NK-92 (cell line): ENCODE measurements around the gene SESN2.

Experiments used
- DNase-seq: peaks from one replicate; lab custom pipeline; 2025; ENCODE audit not compliant: unreplicated experiment; lab: John Stamatoyannopoulos, UW

The SESN2 gene

DNA sequence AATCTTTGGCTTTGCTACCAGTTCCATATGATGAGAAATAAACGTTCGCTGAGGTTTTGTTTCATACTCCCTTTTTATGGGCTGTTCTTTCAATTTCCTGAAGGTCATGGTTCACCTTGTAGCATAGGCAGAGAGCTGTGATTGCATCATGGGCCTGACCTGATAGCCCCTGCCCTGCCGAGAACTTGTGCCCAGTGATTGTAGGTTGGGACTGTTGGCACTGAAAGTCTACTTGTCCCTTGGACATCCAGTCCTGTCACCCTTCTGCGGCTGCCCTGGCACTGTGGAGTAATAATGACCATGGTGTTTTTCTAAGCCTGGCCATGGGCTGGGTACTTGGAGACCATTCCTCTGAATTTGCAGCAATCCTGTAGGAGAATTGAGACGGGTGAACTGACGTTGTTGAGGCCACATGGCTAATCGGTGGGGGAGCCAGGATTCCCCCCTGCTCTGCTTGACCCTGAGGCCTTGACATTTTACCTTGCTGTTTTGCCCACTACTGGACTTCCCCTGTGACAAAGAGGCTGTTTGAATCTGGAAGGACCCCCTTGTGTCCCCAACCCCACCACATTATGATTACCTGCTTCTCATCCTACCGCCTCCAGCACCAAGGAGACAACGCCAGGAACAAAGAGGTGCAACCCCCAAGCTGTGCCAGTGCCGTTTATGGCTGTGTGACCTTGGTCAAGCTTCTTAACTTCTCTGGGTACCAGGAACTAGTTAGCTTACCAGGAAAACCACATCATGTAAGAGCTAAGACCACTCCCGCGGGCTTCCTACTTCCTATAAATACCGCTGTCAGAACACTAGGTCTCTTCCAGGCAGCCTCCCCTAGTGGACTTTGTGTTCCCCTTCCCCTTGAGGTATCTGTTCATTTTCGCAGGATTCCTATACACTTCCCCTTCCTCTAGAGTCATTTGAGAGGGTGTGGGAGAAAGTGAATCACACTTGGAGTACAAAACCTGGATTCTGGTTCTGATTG, 23.4 kb downstream of the SESN2 start:
- no peak for DNase-seq

DNA sequence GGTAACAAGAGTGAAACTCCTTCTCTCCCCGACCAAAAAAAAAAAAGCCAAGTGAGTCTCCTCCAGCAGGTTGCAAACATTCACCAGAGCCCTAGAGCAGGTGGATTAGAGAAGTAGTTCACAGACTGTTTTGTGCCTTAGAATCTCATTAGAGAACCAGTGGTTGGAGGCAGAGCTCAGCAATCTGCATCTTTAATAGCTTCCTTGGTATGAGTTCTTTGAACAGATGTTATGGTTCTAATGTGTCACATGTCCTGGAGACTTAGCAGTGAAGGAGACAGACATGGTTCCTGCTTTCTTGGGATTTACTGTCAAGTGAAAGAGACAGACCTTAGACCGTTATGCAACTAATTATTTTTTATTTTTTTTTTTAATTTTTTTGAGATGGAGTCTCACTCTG, 26.8 kb downstream of the SESN2 start:
- no peak for DNase-seq

DNA sequence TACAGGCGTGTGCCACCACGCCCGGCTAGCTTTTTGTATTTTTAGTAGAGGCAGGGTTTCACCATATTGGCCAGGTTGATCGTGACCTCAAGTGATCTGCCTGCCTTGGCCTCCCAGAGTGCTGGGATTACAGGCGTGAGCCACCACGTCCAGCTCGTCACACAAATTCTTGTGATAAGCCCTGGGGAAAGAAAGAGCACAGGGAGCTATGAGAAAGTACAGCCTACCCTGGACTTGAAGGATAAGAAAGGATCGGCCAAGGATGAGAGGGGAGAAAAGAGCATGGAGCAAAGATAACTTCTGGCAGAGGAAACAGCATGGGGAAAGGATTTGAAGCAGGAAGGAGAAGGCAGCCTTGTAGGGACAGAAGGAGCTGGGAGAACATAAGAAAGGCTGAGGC, 29.2 kb downstream of the SESN2 start:
- DNase-seq, result no peak

DNA sequence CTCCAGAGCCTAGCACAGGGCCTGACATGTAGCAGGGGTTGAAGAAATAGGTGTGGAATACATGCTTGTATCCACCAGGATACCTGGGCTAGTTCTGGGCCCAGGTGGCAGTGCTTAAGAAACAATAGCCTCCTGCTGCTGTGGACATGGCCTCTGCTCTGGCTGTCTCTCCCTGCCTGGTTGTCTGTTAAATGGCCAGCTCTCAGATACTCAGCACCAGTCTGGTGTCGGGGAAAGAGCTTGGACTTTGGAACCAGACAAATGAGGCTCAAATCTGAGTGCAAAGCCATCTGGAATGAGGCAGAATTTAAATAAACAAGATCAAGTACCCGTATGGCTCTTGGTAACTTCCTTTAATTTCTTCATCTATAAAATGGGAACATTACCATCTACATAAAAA, 31.5 kb downstream of the SESN2 start:
- DNase-seq, result no peak

DNA sequence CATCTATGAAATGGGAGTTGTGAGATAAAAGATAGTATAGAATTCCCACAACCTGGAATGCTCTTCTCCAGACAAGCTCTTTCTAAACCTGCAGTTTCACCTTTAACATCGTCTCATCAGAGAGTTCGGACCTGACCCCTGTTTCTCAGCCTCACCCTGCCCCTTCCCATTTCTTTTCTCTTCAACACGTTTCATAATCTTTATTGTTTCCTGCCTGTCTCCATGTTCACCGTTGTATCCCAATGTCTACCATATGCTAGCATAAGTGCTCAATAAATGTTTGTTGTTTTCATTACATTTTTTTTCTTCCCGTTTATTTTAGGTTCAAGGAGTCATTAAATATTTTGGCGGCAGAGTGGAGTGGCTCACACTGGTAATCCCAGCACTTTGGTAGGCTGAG, 32.4 kb downstream of the SESN2 start:
- no peak for DNase-seq

DNA sequence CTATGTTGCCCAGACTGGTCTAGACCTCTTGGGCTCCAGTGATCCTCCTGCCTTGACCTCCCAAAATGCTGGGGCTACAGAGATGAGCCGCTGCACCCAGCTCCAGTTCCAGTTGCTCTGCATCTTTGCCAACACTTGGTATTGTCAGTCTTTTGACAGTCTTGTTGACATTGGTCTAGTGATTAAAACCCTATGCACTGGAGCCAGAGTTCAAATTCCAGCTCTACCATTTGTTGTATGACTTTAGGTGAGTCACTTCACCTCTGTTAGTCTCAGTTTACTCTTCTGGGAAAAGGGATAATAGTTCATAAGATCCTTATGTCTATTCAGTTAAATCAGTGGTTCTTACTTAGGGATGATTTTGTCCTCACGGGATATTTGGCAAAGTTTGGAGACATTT, 36.6 kb downstream of the SESN2 start:
- no peak for DNase-seq

DNA sequence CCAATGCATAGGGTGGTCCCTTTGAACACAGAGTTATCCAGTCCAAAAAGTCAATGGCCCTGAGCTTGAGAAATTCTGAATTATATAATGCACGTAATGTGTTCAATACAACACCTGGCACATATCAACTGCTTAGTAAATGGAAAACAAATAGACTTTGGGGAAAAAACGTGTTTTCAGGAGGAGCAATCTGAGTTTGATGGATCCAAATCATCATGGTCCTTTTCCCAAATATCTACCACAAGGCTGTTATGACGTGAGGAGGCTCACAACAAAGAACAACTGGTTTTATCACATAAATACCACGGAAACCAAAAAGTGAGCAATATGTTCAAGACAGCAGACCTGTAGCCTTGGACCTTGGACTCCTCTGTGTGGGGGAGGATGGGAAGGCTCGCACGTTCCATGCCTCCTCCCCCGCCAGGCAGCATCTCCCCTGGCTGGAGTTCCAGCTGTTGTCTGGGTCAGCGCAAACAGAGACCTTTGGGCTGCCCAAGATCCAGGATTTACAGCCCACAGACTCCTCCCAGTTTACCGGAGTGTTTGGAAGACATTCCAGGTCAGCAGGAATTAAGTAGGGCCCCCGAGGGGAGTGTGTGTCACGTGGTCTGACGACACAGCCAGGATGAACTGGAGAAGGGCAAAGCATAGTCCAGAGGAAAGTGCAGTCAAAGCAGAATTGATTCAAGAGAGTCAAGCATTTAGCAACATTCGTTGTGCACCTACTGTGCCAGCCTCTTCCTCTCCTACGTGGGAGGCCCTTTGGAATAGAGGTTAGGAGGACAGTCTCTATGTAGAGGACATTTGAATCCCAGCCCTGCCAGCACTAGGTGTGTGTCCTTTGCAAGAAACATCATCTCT, 37.3 kb downstream of the SESN2 start:
- no peak for DNase-seq

DNA sequence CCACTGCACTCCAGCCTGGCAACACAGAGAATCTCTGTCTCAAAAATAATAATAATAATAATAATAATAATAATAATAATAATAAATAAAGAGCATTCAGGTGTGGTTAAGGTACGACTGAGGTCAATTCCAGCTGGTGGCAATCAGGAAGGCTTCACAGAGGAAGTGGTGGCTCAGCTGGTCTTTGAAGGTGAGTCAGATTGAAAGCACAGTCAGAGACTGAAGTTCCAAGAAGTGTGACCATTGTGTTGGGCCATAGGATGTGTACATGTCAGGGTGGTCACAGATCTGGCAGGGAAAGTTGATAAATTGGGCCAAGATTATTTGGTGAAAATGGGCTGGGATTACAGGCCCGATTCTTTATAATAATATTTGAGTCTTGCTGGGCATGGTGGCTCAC, 38.5 kb downstream of the SESN2 start:
- DNase-seq, result no peak

DNA sequence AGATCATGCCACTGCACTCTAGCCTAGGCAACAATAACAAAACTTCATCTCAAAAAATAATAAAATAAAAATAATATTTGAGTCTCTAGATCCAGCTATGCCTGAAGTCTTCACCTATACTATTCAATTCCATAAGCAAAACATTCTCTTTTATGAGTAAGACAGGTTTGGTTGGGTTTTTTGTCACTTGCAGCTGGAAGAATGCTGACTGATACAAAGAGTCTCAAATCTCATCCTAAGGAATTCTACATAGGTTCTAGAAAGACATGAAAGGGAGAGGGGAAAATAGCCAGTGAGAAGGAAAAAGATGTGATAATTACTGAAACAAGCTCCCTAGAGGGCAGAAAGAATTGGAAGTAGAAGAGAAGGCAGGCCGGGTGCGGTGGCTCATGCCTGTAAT, 39.1 kb downstream of the SESN2 start:
- no peak for DNase-seq

DNA sequence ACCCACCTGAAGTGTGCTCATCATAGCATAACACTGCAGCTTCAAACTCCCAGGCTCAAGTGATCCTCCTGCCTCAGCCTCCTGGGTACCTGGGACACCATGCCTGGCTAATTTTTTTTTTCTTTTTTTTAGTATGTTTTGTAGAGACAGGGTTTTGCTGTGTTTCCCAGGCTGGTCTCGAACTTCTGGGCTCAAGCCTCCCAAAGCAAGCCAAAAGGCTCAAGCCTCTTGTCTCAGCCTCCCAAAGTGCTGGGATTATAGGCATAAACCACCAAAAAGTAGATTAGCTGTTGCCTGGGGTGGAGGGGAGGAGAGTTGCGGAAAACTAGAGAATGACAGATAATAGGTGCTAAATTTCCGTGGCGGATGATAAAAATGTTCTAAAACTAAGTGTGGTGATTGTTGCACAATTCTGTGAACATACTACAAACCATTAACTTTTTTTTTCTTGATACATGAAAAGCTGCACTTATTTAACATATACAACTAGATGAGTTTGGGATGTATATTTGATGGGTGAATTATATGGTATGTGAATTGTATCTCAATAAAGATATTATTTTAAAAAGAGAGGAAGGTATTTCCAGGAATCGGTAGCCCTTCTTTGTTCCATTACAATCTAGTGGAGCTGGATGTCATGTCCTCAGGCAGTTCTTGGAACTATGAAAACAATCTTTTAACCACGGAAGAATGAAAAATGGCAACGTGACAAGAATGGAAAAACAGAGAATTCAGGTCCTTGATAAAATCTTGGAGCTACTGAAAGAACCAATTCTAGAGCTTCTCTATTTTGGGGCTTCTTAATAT, 42.3 kb downstream of the SESN2 start:
- DNase-seq, result no peak

DNA sequence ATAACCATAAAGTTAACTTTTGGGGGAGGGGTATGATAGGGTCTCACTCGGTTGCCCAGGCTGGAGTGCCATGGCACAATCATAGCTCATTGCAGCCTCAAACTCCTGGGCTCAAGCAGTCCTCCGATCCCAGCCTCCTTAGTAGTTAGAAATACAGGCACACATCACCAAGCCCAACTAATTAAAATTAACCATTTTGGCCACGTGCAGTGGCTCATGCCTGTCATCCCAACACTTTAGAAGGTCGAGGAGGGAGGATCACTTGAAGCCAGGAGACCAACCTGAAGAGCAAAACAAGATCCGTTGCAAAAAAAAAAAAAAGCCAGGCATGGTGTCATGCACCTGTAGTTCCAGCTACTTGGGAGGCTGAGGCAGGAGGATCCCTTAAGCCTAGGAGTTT, 42.9 kb downstream of the SESN2 start:
- no peak for DNase-seq

DNA sequence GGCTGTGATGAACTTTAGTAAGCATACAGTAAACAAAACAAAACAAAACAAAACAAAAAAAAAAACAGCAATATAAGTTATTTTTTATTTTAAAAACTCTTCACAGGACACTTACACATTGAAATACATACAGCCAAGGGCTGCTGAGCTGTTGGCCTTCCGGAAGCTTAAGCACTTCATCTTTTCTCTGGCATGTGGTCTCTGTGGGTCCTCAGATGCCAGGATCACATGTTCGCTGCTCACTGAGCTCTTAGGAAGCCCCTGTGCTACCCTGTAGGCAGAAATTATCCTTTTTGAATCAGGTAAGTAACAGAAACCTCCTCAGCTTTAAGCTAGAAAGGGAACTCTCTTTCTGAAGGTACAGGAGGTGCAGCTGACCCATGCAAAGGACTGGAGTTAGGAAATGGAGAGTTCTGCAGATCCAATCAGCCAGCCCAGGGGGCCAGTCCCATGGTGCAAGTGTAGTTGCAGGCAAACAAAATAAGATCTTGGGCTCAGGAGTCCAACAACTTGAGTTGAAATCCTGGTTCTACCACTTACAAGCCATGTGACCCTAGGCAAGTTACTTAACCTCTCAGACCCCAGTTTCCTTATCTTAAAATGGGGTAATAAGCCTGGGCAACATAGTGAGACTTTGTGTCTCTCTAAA, 47.1 kb downstream of the SESN2 start:
- DNase-seq, result no peak

DNA sequence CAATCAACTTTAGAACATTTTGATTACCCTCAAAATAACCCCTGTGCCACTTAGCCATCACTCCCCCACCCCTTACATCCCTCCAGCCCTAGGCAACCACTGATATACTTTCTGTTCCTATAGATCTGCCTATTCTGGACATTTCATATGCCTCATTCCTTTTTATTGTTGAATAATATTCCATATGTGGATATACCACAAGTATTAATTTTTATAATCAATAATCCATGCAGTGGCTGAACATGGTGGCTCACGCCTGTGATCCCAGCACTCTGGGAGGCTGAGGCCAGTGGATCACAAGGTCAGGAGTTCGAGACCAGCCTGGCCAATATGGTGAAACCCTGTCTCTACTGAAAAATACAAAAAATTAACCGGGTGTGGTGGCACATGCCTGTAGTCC, 49.4 kb downstream of the SESN2 start:
- no peak for DNase-seq

DNA sequence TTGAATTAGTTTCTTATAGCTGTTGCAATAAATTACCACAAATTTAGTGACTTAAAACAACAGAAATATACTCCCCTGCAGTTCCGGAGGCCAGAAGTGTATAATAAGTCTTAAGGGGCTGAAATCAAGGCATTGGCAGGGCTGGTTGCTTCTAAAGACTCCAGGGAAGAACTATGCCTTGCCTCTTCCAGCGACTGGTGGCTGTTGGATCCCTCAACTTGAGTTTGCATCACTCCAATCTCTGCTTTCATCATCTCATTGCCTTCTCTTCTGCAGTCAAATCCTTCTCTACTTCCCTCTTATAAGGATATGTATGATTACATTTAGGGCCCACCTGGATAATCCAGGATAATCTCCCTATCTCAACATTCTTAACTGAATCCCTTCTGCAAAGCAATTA, 50.4 kb downstream of the SESN2 start:
- DNase-seq, result no peak

DNA sequence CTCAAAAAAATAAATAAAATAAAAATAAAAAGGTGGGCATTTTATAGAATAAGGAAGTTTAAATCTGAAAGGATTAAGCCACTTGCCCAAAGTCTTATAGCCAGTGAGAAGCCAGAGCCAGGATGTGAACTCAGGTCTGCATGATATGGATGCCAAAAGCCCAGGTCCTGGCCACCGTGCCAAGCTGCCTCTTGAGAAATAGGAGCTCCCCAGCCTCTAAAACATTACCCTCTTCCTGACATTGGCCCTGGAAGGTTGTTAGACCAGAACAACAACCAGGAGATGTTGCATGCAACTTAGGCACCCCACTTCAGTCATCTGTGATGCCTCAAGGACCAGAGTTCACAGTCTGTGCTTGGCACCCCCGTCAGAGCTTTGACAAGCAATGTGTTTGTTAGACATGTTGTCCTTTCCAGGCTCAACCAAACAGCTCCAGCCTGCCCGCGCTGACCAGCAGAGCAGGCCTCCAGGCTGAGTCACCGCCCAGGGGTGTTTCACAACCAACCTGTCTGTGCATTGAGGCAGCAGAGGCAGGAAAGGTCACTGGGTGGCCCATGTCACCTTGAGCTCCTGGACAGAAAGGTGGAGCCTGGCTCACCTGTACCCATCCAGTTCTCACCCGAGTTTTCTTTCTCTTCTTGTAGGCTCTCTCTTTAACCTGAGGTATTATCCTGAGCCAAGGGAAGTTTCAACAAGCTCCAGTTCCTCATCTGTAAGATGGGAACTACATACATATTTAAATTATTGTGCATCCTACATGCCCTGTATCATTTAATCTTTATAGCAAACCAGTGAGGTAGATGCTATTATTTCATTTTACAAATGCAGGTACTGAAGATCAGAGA, 54.6 kb downstream of the SESN2 start:
- DNase-seq, result no peak

DNA sequence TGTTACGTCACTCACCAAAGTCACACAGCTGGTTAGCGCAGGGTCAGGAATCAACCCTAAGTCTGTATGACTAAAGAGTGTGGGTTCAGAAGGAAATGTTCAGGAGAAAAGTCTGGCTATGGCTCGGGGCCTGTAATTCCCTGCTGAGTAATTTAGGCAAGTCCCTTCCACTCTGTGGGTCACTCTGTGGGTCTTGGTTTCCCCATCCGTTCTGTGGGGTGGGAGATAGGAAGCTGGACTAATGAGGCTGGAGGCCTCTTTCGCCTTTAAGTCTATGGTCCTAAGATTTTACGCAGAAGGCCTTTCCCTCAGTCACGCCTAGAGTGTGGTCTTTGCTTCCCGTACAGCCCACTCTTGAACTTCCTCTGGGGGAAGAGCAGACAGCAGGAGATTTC, 55.2 kb downstream of the SESN2 start:
- DNase-seq, result no peak

DNA sequence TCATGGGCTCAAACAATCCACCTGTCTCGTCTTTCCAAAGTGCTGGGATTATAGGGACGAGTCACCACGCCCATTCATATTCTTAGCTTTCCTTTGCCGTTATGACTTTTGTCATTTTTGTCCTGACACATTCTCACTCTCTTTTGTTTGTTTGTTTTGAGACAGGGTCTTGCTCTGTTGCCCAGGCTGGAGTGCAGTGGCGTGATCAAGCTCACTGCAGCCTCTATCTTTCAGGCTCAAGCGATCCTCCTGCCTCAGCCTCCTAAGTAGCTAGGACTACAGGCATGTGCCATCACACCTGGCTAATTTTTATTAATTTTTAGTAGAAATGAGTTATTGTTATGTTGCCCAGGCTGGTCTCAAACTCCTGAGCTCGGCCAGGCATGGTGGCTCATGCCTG, 57.7 kb downstream of the SESN2 start:
- no peak for DNase-seq

DNA sequence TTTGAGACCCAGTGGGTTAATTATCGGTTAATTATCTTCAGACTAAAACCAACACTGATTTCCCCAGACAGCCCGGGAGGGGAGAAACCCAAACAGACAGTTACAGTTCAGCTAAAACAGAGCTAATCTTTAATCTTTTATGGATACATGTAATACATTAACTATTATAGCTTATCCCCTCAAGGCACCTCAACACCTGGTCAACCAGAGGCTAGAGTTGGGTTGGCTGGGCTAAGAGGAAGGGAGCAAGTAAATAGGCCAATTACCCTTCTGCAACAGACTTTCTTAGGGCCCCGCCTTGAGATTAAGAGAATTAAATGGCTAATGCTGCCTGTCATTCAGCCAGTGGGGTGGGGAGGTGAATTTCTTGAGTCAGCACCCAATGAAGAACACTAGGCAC, 62.9 kb downstream of the SESN2 start:
- no peak for DNase-seq

DNA sequence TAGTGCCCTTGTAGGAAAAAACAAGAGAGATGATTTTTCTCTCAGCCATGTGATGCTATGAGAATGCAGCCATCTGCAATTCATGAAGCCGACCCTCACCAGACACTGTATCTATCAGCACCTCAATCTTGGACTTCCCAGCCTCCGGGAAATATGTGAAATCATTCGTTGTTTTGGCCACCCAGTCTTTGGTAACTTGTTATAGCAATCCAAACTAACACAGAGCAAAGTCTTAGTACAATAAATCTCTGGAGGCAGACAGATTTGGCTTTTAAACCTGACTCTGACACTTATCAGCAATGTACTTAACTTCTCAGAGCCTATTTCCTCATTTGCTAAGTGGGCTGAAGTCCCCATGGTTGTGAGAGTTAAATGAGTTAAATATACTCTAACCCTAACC, 64.4 kb downstream of the SESN2 start:
- DNase-seq, result no peak

DNA sequence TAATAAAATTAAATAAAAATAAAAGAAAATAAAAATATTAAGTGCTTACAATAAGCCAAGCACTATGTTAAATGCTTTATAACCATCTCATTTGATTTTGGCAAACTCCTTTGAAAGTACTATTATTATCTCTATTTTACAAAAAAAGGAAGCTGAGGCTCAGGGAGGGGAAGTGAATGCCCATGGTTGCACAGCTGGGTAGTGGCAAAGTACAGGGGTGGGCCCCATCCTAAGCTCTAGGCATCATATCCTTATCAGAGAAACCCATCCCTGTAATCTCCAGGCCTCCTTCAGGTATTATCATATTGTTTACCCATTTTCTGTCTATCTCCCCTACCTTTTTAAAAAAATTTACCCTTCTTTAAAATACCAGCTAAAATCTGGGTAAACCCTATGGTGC, 67.2 kb downstream of the SESN2 start:
- no peak for DNase-seq
